Spinal cord (tissue), 10 donors: ENCODE data around the gene KIAA0232. TPM values are rescaled to one million over a fixed set of nuclear protein-coding genes. Genes with fewer than 3 reads are reported as not detected.

Experiments
- DNase-seq, 6 donors: peaks; one replicate each; pipeline versions ENCODE4 v3.0.0 to v3.0.0-alpha.2; 2013 to 2015; ENCODE audit warnings: low spot score in 6 of 6, low read depth in 4 of 6
- H3K27ac ChIP-seq: one replicate; pipeline ENCODE4 v1.5.1; 2013; ENCODE audit warnings: low read depth, low read length, control low read depth
- H3K27me3 ChIP-seq: one replicate; pipeline ENCODE4 v1.6.1; 2013; ENCODE audit warnings: low read length; ENCODE audit not compliant: control insufficient read depth, insufficient read depth
- H3K36me3 ChIP-seq: one replicate; pipeline ENCODE4 v1.6.1; 2013; ENCODE audit warnings: low read length; ENCODE audit not compliant: control insufficient read depth, insufficient read depth
- H3K4me1 ChIP-seq: one replicate; pipeline ENCODE4 v1.6.1; 2013; ENCODE audit warnings: low read length; ENCODE audit not compliant: control insufficient read depth, insufficient read depth
- H3K4me3 ChIP-seq: one replicate; pipeline ENCODE4 v1.5.1; 2013; ENCODE audit warnings: low read depth, low read length, control low read depth
- H3K9me3 ChIP-seq: one replicate; pipeline ENCODE4 v1.6.1; 2013; ENCODE audit warnings: low read length; ENCODE audit not compliant: control insufficient read depth, insufficient read depth
- WGBS: methylation state at CpG from one replicate; pipeline ENCODE4 v1.1.5; 2013; ENCODE audit warnings: missing lambda C conversion rate; ENCODE audit not compliant: insufficient coverage; 5-methylcytosine and 5-hydroxymethylcytosine counted together
- long read RNA-seq, 4 donors: transcript quantifications; one replicate each; lab custom pipeline, GENCODE V29; 2026
- polyA plus RNA-seq, 2 donors: library from polyadenylated mRNA; unstranded; fragments of 120-200 nt; gene quantifications; one replicate each; pipeline ENCODE4 v1.2.1, GENCODE V29; 2013; ENCODE audit not compliant: insufficient read length in 2 of 2
- total RNA-seq, 2 donors: library from RNA; depleted of rRNA in 1 of 2; stranded (reverse); fragments of 120-200 nt in 1 of 2; fragments of >200 nt in 1 of 2; gene quantifications; one replicate each; pipeline versions ENCODE4 v1.2.3 to v1.2.4, GENCODE V29; 2013 to 2014
- donor health status: healthy.

KIAA0232 gene
- total RNA-seq (10 to 100 TPM; 34.8 to 59.9 TPM), polyA plus RNA-seq (10 to 100 TPM; 39.0 to 52.3 TPM)
- long read RNA-seq, donor 1, partial matches to known transcripts, result 27 of 28 reads
- long read RNA-seq, donor 1, other reads (novel, unspliced or antisense), result 0 of 28 reads
- long read RNA-seq, donor 2, result 0 reads
- long read RNA-seq, donor 3, result 0 reads
- long read RNA-seq, donor 4, full-length matches to known transcripts, result 1 of 1 reads
- long read RNA-seq, donor 4, partial matches to known transcripts, result 0 of 1 reads
- long read RNA-seq, donor 4, other reads (novel, unspliced or antisense), result 0 of 1 reads

- Histone ChIP-seq H3K9me3 (no peaks in the 10 kb centered on the region), H3K4me1 (peaks cover 22% of the 10 kb centered on the region), H3K4me3 (peak within 1 kb of the TSS; percentile 87), H3K27ac (peak within 1 kb of the TSS; percentile 96), H3K27me3 (no peaks in the 10 kb centered on the region), H3K36me3 (peaks cover 3% of the 10 kb centered on the region)
- under 1% methylated on average over 100 of the region's 100 CpGs for WGBS
- peak; percentile 65 to 98 (median 90) for DNase-seq
These were observed at the start of gene KIAA0232 for GRCh38 chr4:6782147-6782845. KIAA0232 (plus strand) TSS chr4:6782727; CDS start chr4:6824454, 41,727 bp downstream.

GRCh38 chr4:6733358-6734164 lies 49.0 kb upstream of the KIAA0232 start:
- DNase-seq, result no peak
- Histone ChIP-seq H3K27me3 (no peaks in the 10 kb centered on the region), H3K4me1 (peaks cover 22% of the 10 kb centered on the region), H3K36me3 (no peaks in the 10 kb centered on the region), H3K4me3 (no peak overlapping the region), H3K9me3 (no peaks in the 10 kb centered on the region), H3K27ac (no peak overlapping the region)
- 88% methylated on average over 27 of the region's 27 CpGs for WGBS

- Histone ChIP-seq H3K9me3 (no peaks in the 10 kb centered on the region), H3K4me1 (peaks cover 15% of the 10 kb centered on the region), H3K27ac (no peak overlapping the region), H3K4me3 (no peak overlapping the region), H3K27me3 (no peaks in the 10 kb centered on the region), H3K36me3 (no peaks in the 10 kb centered on the region)
- no peak for DNase-seq
- WGBS, result 68% methylated on average over 15 of the region's 16 CpGs
These were observed 48.3 kb upstream of the KIAA0232 start for GRCh38 chr4:6734165-6734786.

- Histone ChIP-seq H3K4me3 (no peak overlapping the region), H3K27me3 (no peaks in the 10 kb centered on the region), H3K9me3 (no peaks in the 10 kb centered on the region), H3K36me3 (no peaks in the 10 kb centered on the region), H3K4me1 (no peaks in the 10 kb centered on the region), H3K27ac (no peak overlapping the region)
- DNase-seq, result no peak
- WGBS, result no CpG with 5 or more reads among the region's 4 CpGs
These were observed 42.6 kb upstream of the KIAA0232 start for GRCh38 chr4:6739920-6740319.

- Histone ChIP-seq H3K27me3 (no peaks in the 10 kb centered on the region), H3K27ac (no peak overlapping the region), H3K36me3 (no peaks in the 10 kb centered on the region), H3K9me3 (no peaks in the 10 kb centered on the region), H3K4me1 (no peaks in the 10 kb centered on the region), H3K4me3 (no peak overlapping the region)
- no peak for DNase-seq
- 87% methylated on average over 6 of the region's 8 CpGs for WGBS
These were observed 42.2 kb upstream of the KIAA0232 start for GRCh38 chr4:6740347-6740746.

GRCh38 chr4:6742507-6742906 lies 40.0 kb upstream of the KIAA0232 start:
- no peaks in the 10 kb centered on the region for H3K27me3 ChIP-seq
- no CpG with 5 or more reads among the region's 2 CpGs for WGBS

GRCh38 chr4:6742989-6743388 lies 39.5 kb upstream of the KIAA0232 start:
- DNase-seq, result no peak
- 75% methylated on average over 9 of the region's 11 CpGs for WGBS
- H3K9me3 ChIP-seq, result no peaks in the 10 kb centered on the region

More at GRCh38 chr4:6742507-6742906, 40.0 kb upstream of the KIAA0232 start:
- H3K4me1 ChIP-seq, result peaks cover 10% of the 10 kb centered on the region
- DNase-seq, result no peak
- no peak overlapping the region for H3K4me3 ChIP-seq
- H3K36me3 ChIP-seq, result no peaks in the 10 kb centered on the region
- no peak overlapping the region for H3K27ac ChIP-seq
- H3K9me3 ChIP-seq, result no peaks in the 10 kb centered on the region

GRCh38 chr4:6746721-6747293 lies 35.7 kb upstream of the KIAA0232 start:
- Histone ChIP-seq H3K36me3 (no peaks in the 10 kb centered on the region), H3K27me3 (no peaks in the 10 kb centered on the region), H3K4me1 (peaks cover 27% of the 10 kb centered on the region), H3K4me3 (no peak overlapping the region), H3K9me3 (no peaks in the 10 kb centered on the region), H3K27ac (no peak overlapping the region)
- no peak for DNase-seq
- 52% methylated on average over 20 of the region's 20 CpGs for WGBS

More at GRCh38 chr4:6742989-6743388, 39.5 kb upstream of the KIAA0232 start:
- H3K4me1 ChIP-seq, result peaks cover 13% of the 10 kb centered on the region
- no peak overlapping the region for H3K27ac ChIP-seq
- no peaks in the 10 kb centered on the region for H3K27me3 ChIP-seq
- no peak overlapping the region for H3K4me3 ChIP-seq
- no peaks in the 10 kb centered on the region for H3K36me3 ChIP-seq
